Activated T-cell treated with anti-CD3 and anti-CD28 coated beads, Interleukin-2, amount 50 U/mL, for 24 hours (primary cell): ENCODE results near the gene RYR2.

Source experiments
- DNase-seq: peaks from one replicate; pipeline ENCODE4 v3.0.0-alpha.2; 2020
- H3K27ac Mint-ChIP-seq: 2 replicates; pipeline ENCODE4 v1.8.0; 2020; ENCODE audit warnings: mild to moderate bottlenecking, mixed read lengths
- H3K27me3 Mint-ChIP-seq: 2 replicates; pipeline ENCODE4 v1.8.0; 2020; ENCODE audit warnings: mixed read lengths
- H3K36me3 Mint-ChIP-seq: 2 replicates; pipeline ENCODE4 v1.8.0; 2020; ENCODE audit warnings: low read depth, mixed read lengths
- H3K4me1 Mint-ChIP-seq: 2 replicates; pipeline ENCODE4 v1.8.0; 2020; ENCODE audit warnings: low read depth, mixed read lengths
- H3K4me3 Mint-ChIP-seq: 2 replicates; pipeline ENCODE4 v1.8.0; 2020; ENCODE audit warnings: mild to moderate bottlenecking, moderate library complexity, mixed read lengths
- H3K9me3 Mint-ChIP-seq: 2 replicates; pipeline ENCODE4 v1.8.0; 2020; ENCODE audit warnings: mixed read lengths

Gene RYR2

DNA sequence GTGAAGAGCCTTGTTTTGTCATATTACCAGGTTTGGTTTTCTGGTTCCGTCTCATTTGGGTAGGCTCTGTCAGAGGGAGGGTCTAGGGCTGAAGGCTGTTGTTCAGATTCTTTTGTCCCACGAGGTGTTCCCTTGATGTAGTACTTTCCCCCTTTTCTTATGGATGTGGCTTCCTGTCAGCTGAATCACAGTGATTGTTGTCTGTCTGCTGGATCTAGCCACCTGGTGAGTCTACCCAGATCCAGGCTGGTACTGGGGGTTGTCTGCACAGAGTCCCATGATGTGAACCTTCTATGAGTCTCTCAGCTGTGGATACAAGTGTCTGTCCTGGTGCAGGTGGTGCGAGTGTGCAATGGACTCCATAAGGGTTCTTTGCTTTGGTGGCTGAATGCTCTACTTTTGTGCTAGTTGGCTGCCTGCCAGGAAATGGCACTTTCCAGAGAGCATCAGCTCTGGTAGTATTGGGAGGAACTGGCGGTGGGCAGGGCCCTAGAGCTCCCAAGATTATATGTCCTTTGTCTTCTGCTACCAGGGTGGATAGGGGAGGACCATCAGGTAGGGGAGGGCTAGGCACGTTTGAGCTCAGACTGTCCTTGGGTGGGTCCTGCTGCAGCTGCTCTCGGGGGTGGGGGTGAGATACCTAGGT is 246.0 kb downstream of the RYR2 start:
- no peaks in the 10 kb centered on the region for H3K36me3 Mint-ChIP-seq
- H3K27ac Mint-ChIP-seq, result no peak overlapping the region

GRCh38 chr1:237293804-237294203 is 251.8 kb downstream of the RYR2 start:
- no peak overlapping the region for H3K27ac Mint-ChIP-seq
- H3K36me3 Mint-ChIP-seq, result no peaks in the 10 kb centered on the region
- H3K4me3 Mint-ChIP-seq, result no peak overlapping the region

More for the DNA sequence above, 246.0 kb downstream of the RYR2 start:
- H3K4me3 Mint-ChIP-seq, result no peak overlapping the region
- H3K27me3 Mint-ChIP-seq, result peaks cover 7% of the 10 kb centered on the region
- no peaks in the 10 kb centered on the region for H3K9me3 Mint-ChIP-seq
- DNase-seq, result no peak
- no peaks in the 10 kb centered on the region for H3K4me1 Mint-ChIP-seq

GRCh38 chr1:237296861-237297260 is 254.9 kb downstream of the RYR2 start:
- DNase-seq, result no peak
- H3K9me3 Mint-ChIP-seq, result no peaks in the 10 kb centered on the region
- H3K4me1 Mint-ChIP-seq, result no peaks in the 10 kb centered on the region
- H3K36me3 Mint-ChIP-seq, result no peaks in the 10 kb centered on the region
- no peaks in the 10 kb centered on the region for H3K27me3 Mint-ChIP-seq
- no peak overlapping the region for H3K4me3 Mint-ChIP-seq
- no peak overlapping the region for H3K27ac Mint-ChIP-seq

More at GRCh38 chr1:237293804-237294203, 251.8 kb downstream of the RYR2 start:
- DNase-seq, result no peak
- Mint-ChIP-seq H3K4me1 (no peaks in the 10 kb centered on the region), H3K27me3 (peaks cover 7% of the 10 kb centered on the region), H3K9me3 (no peaks in the 10 kb centered on the region)

DNA sequence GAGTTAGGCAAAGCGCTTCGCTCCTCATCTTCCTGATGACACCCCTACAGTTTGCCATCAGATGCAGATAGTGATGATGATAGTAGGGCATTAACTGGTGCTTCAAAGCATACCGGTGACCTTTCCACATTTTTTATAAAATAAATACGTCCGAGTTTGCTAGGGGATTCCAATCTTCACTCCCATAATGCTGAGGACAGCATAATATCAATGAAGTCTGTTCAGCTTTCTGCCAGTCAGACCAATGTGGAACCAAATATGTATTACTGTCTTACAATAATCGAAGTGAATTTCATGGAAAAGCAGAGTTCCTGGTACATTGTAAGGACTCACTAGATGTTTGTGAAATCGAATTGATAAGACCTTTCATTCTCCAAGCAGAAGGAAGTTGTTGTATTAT is 258.7 kb downstream of the RYR2 start:
- no peak for DNase-seq
- Mint-ChIP-seq H3K4me3 (no peak overlapping the region), H3K9me3 (no peaks in the 10 kb centered on the region), H3K27me3 (no peaks in the 10 kb centered on the region), H3K27ac (no peak overlapping the region), H3K4me1 (no peaks in the 10 kb centered on the region), H3K36me3 (no peaks in the 10 kb centered on the region)

DNA sequence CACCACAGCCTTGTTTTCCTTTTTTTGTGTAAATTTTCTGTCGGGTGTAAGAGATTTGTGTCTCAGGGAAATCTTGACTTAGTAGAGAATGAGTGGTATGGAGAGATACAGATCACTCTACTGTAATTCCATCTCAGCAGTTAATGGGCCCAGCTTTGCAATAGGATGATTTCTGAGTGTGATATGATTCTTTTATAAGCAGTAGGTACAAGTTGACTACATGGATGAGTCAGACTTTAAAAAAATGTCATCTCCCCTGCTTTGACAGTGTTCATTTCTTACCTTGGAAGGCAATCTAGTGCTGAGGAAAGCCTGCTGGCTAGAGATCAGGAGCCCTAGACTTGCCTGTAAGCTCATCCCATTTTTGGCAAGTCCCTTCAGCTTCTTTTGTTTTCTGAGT is 261.9 kb downstream of the RYR2 start:
- Mint-ChIP-seq H3K36me3 (no peaks in the 10 kb centered on the region), H3K27me3 (no peaks in the 10 kb centered on the region), H3K4me3 (no peak overlapping the region), H3K27ac (no peak overlapping the region), H3K9me3 (no peaks in the 10 kb centered on the region), H3K4me1 (no peaks in the 10 kb centered on the region)
- no peak for DNase-seq

GRCh38 chr1:237306726-237307125 is 264.7 kb downstream of the RYR2 start:
- Mint-ChIP-seq H3K36me3 (no peaks in the 10 kb centered on the region), H3K27ac (no peak overlapping the region), H3K27me3 (no peaks in the 10 kb centered on the region), H3K9me3 (no peaks in the 10 kb centered on the region), H3K4me1 (no peaks in the 10 kb centered on the region), H3K4me3 (no peak overlapping the region)
- DNase-seq, result no peak

DNA sequence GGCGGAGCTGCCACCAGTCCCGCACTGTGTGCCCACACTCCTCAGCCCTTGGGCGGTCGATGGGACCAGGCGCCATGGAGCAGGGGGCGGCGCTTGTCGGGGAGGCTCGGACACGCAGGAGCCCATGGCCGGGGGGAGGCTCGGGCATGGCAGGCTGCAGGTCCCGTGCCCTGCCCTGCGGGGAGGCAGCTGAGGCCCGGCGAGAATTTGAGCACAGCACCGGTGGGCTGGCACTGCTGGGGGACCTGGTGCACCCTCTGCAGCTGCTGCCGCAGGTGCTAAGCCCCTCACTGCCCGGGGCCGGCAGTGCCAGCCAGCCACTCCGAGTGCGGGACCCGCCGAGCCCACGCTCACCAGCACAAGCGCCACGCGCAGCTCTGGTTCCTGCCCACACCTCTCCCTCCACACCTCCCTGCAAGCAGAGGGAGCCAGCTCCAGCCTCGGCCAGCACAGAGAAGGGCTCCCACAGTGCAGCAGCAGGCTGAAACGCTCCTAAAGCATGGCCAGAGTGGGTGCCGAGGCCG is 267.7 kb downstream of the RYR2 start:
- Mint-ChIP-seq H3K9me3 (no peaks in the 10 kb centered on the region), H3K4me3 (no peak overlapping the region), H3K27ac (no peak overlapping the region)

DNA sequence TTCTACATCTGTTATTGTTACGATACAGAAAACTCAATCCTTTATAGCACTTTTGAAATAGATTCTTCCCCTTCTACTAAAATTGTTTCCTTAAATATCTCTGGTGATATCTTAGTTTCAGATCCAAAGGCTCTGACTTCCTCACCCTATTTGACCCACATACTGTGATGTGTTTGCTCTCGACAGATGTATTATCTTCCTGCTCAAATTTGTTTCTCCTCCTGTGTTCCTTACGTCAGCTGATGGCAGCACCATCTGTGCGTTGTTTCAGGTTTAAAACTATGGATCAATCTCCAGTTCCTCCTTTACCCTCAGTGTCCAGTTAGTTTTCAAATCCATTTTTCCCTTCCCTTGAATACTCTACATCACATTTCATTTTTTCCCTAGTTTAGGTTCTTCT is 274.4 kb downstream of the RYR2 start:
- DNase-seq, result no peak
- H3K4me1 Mint-ChIP-seq, result no peaks in the 10 kb centered on the region
- no peak overlapping the region for H3K4me3 Mint-ChIP-seq
- no peaks in the 10 kb centered on the region for H3K9me3 Mint-ChIP-seq
- H3K27ac Mint-ChIP-seq, result no peak overlapping the region
- H3K27me3 Mint-ChIP-seq, result no peaks in the 10 kb centered on the region
- H3K36me3 Mint-ChIP-seq, result no peaks in the 10 kb centered on the region

More for the DNA sequence above, 267.7 kb downstream of the RYR2 start:
- Mint-ChIP-seq H3K36me3 (no peaks in the 10 kb centered on the region), H3K27me3 (no peaks in the 10 kb centered on the region), H3K4me1 (no peaks in the 10 kb centered on the region)
- DNase-seq, result no peak

- H3K4me3 Mint-ChIP-seq, result no peak overlapping the region
- H3K27me3 Mint-ChIP-seq, result no peaks in the 10 kb centered on the region
- no peak overlapping the region for H3K27ac Mint-ChIP-seq
- no peaks in the 10 kb centered on the region for H3K9me3 Mint-ChIP-seq
- H3K4me1 Mint-ChIP-seq, result no peaks in the 10 kb centered on the region
- DNase-seq, result no peak
- no peaks in the 10 kb centered on the region for H3K36me3 Mint-ChIP-seq
Measured at GRCh38 chr1:237318748-237319147, 276.8 kb downstream of the RYR2 start.

DNA sequence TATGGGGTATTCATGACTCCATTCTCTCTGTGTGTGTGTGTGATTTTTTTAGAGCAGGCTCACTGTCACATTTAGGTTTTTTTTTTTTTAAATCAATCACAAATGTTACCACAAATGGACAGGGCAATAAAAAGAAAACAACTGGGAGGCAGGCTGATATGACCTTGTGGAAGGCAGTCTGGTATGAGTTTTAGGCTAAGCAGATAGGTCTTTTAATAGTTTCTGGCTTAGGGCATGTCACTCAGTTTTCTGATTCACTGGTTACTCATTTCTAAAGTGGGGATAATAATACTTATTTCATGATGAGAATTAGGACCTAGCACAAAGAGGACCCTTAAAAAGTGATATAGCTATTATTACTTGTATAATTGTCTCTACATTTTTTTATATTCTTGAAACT is 278.9 kb downstream of the RYR2 start:
- Mint-ChIP-seq H3K9me3 (no peaks in the 10 kb centered on the region), H3K27ac (no peak overlapping the region), H3K4me3 (no peak overlapping the region), H3K36me3 (no peaks in the 10 kb centered on the region), H3K27me3 (no peaks in the 10 kb centered on the region), H3K4me1 (no peaks in the 10 kb centered on the region)
- DNase-seq, result no peak

- H3K36me3 Mint-ChIP-seq, result no peaks in the 10 kb centered on the region
- H3K9me3 Mint-ChIP-seq, result no peaks in the 10 kb centered on the region
- DNase-seq, result no peak
- no peak overlapping the region for H3K27ac Mint-ChIP-seq
- H3K4me3 Mint-ChIP-seq, result no peak overlapping the region
- no peaks in the 10 kb centered on the region for H3K27me3 Mint-ChIP-seq
- no peaks in the 10 kb centered on the region for H3K4me1 Mint-ChIP-seq
Measured at GRCh38 chr1:237324226-237324625, 282.2 kb downstream of the RYR2 start.

GRCh38 chr1:237327061-237327460 is 285.1 kb downstream of the RYR2 start:
- no peaks in the 10 kb centered on the region for H3K36me3 Mint-ChIP-seq
- H3K27ac Mint-ChIP-seq, result no peak overlapping the region
- no peaks in the 10 kb centered on the region for H3K4me1 Mint-ChIP-seq
- H3K27me3 Mint-ChIP-seq, result no peaks in the 10 kb centered on the region
- no peak for DNase-seq
- H3K4me3 Mint-ChIP-seq, result no peak overlapping the region
- no peaks in the 10 kb centered on the region for H3K9me3 Mint-ChIP-seq

- H3K27ac Mint-ChIP-seq, result no peak overlapping the region
- no peak for DNase-seq
- H3K36me3 Mint-ChIP-seq, result no peaks in the 10 kb centered on the region
- H3K4me3 Mint-ChIP-seq, result no peak overlapping the region
- H3K27me3 Mint-ChIP-seq, result peaks cover 8% of the 10 kb centered on the region
- H3K9me3 Mint-ChIP-seq, result peaks cover 6% of the 10 kb centered on the region
- H3K4me1 Mint-ChIP-seq, result no peaks in the 10 kb centered on the region
Measured at GRCh38 chr1:237340892-237341291, 298.9 kb downstream of the RYR2 start.

- Mint-ChIP-seq H3K4me3 (no peak overlapping the region), H3K4me1 (no peaks in the 10 kb centered on the region), H3K27ac (no peak overlapping the region), H3K27me3 (peaks cover 8% of the 10 kb centered on the region), H3K36me3 (no peaks in the 10 kb centered on the region), H3K9me3 (peaks cover 6% of the 10 kb centered on the region)
- no peak for DNase-seq
Measured at GRCh38 chr1:237341391-237341790, 299.4 kb downstream of the RYR2 start.

GRCh38 chr1:237342730-237343129 is 300.7 kb downstream of the RYR2 start:
- DNase-seq, result no peak
- Mint-ChIP-seq H3K36me3 (no peaks in the 10 kb centered on the region), H3K4me3 (no peak overlapping the region), H3K27ac (no peak overlapping the region), H3K4me1 (no peaks in the 10 kb centered on the region), H3K27me3 (peaks cover 8% of the 10 kb centered on the region), H3K9me3 (peaks cover 6% of the 10 kb centered on the region)

GRCh38 chr1:237352747-237353146 is 310.8 kb downstream of the RYR2 start:
- no peak for DNase-seq
- Mint-ChIP-seq H3K27ac (no peak overlapping the region), H3K9me3 (no peaks in the 10 kb centered on the region), H3K27me3 (no peaks in the 10 kb centered on the region), H3K4me3 (no peak overlapping the region), H3K4me1 (no peaks in the 10 kb centered on the region), H3K36me3 (no peaks in the 10 kb centered on the region)
